IMR-90 (cell line): ENCODE data around the gene LCNL1. TPM values are rescaled to one million over a fixed set of nuclear protein-coding genes. Genes with fewer than 3 reads are reported as not detected.
A peak's percentile ranks its signal among the peaks of the same experiment; 100 is the strongest.

Source experiments
- ATAC-seq: fragments of 200-7000 bp; cut with Tn5 transposase; 2 replicates; pipeline ENCODE4 v1.9.1; 2020; ENCODE audit warnings: low read depth, mild to moderate bottlenecking, moderate library complexity
- BruUV-seq: library from RNA; stranded (reverse); fragments of 400-500 nt; replicated peaks from 2 replicates; lab custom pipeline; 2021; lab: Mats Ljungman, UMichigan
- CTCF ChIA-PET: fragments of 300-600 bp; formaldehyde crosslinking; extraction: SDS; loops from one replicate; lab custom pipeline; 2021; ENCODE audit warnings: antibody characterized with exemption; lab: Yijun Ruan, JAX
- POLR2A ChIA-PET: fragments of 300-600 bp; sonication (Branson Sonifier 250); formaldehyde crosslinking; loops from one replicate; lab custom pipeline; 2022; ENCODE audit warnings: antibody characterized with exemption; ENCODE audit not compliant: unreplicated experiment; lab: Charles Lee
- DNase-seq: peaks from one replicate; pipeline ENCODE4 v3.0.0; 2013
- H2AFZ ChIP-seq: replicated peaks from 2 replicates; pipeline ENCODE3; 2013; ENCODE audit warnings: low read length, mild to moderate bottlenecking; ENCODE audit not compliant: poor library complexity
- H2AK5ac ChIP-seq: 2 replicates; pipeline ENCODE4 v1.6.1; 2013; ENCODE audit warnings: low read depth, low read length, inconsistent platforms
- H2AK9ac ChIP-seq: replicated peaks from 2 replicates; pipeline ENCODE3; 2013; ENCODE audit warnings: mild to moderate bottlenecking, low read depth, low read length, moderate library complexity; ENCODE audit not compliant: poor library complexity
- H2BK120ac ChIP-seq: 2 replicates; pipeline ENCODE4 v1.6.1; 2013; ENCODE audit warnings: low read depth, low read length, inconsistent platforms
- H2BK15ac ChIP-seq: 3 replicates; pipeline ENCODE4 v1.6.1; 2013; ENCODE audit warnings: low read depth, low read length, inconsistent platforms
- H2BK20ac ChIP-seq: 2 replicates; pipeline ENCODE4 v1.6.1; 2013; ENCODE audit warnings: low read depth, mild to moderate bottlenecking, inconsistent platforms, low read length, moderate library complexity
- H2BK5ac ChIP-seq: 2 replicates; pipeline ENCODE4 v1.6.1; 2013; ENCODE audit warnings: mild to moderate bottlenecking, low read depth, low read length, inconsistent platforms; ENCODE audit not compliant: poor library complexity, severe bottlenecking
- H3K14ac ChIP-seq: replicated peaks from 2 replicates; pipeline ENCODE4 v1.6.1; 2013; ENCODE audit warnings: low read depth, low read length, inconsistent platforms
- H3K18ac ChIP-seq: 2 replicates; pipeline ENCODE4 v1.6.1; 2013; ENCODE audit warnings: low read depth, low read length, control low read depth
- H3K23ac ChIP-seq: 2 replicates; pipeline ENCODE4 v1.6.1; 2013; ENCODE audit warnings: low read depth, low read length, inconsistent platforms
- H3K27ac ChIP-seq: 2 replicates; pipeline ENCODE4 v1.5.1; 2013; ENCODE audit warnings: mild to moderate bottlenecking, control low read depth, low read length; ENCODE audit not compliant: insufficient read depth
- H3K27me3 ChIP-seq: 2 replicates; pipeline ENCODE4 v1.6.1; 2013; ENCODE audit warnings: low read length; ENCODE audit not compliant: control insufficient read depth, insufficient read depth
- H3K36me3 ChIP-seq: 2 replicates; pipeline ENCODE4 v1.6.1; 2013; ENCODE audit warnings: low read length, mixed read lengths; ENCODE audit not compliant: control insufficient read depth, insufficient read depth
- H3K4ac ChIP-seq: 2 replicates; pipeline ENCODE4 v1.6.1; 2013; ENCODE audit warnings: low read depth, low read length, inconsistent platforms
- H3K4me1 ChIP-seq: 2 replicates; pipeline ENCODE4 v1.6.1; 2013; ENCODE audit warnings: low read length, mixed read lengths; ENCODE audit not compliant: control insufficient read depth, insufficient read depth
- H3K4me2 ChIP-seq: 2 replicates; pipeline ENCODE4 v1.6.1; 2013; ENCODE audit warnings: low read depth, mild to moderate bottlenecking, control low read depth, low read length, moderate library complexity
- H3K4me3 ChIP-seq: 2 replicates; pipeline ENCODE4 v1.5.1; 2013; ENCODE audit warnings: low read depth, mild to moderate bottlenecking, control low read depth, low read length, moderate library complexity; ENCODE audit not compliant: insufficient read depth
- H3K56ac ChIP-seq: 2 replicates; pipeline ENCODE4 v1.6.1; 2013; ENCODE audit warnings: low read length, inconsistent platforms; ENCODE audit not compliant: insufficient read depth; ENCODE audit errors: extremely low read depth
- H3K79me1 ChIP-seq, 2 experiments: 2 replicates each; pipeline ENCODE4 v1.6.1; 2013; ENCODE audit warnings: low read length in 2 of 2, inconsistent platforms in 1 of 2, low read depth in 1 of 2
- H3K9ac ChIP-seq: 2 replicates; pipeline ENCODE4 v1.6.1; 2013; ENCODE audit warnings: low read depth, low read length, control low read depth
- H3K9me1 ChIP-seq: 2 replicates; pipeline ENCODE4 v1.6.1; 2013; ENCODE audit warnings: low read length, inconsistent platforms; ENCODE audit not compliant: insufficient read depth
- H3K9me3 ChIP-seq: 2 replicates; pipeline ENCODE4 v1.6.1; 2013; ENCODE audit warnings: low read length; ENCODE audit not compliant: control insufficient read depth, insufficient read depth
- H4K20me1 ChIP-seq: 2 replicates; pipeline ENCODE4 v1.6.1; 2013; ENCODE audit warnings: low read length, inconsistent platforms; ENCODE audit not compliant: insufficient read depth
- H4K5ac ChIP-seq: 2 replicates; pipeline ENCODE4 v1.6.1; 2013; ENCODE audit warnings: mild to moderate bottlenecking, low read depth, low read length, control low read depth
- H4K8ac ChIP-seq, 2 experiments: 2 replicates each; pipeline ENCODE4 v1.6.1; 2013; ENCODE audit warnings: low read depth in 2 of 2, low read length in 2 of 2, control low read depth in 1 of 2, inconsistent platforms in 1 of 2
- H4K91ac ChIP-seq: 2 replicates; pipeline ENCODE4 v1.6.1; 2013; ENCODE audit warnings: low read depth, low read length, inconsistent platforms; ENCODE audit not compliant: insufficient read depth
- MAZ ChIP-seq: IDR thresholded peaks from 2 replicates; pipeline ENCODE4 v1.6.1; 2012; ENCODE audit warnings: low read depth, mild to moderate bottlenecking, low read length, improper control_type of control experiment, moderate library complexity, borderline replicate concordance
- MXI1 ChIP-seq: IDR thresholded peaks from 2 replicates; pipeline ENCODE4 v1.6.1; 2012; ENCODE audit warnings: low read depth, mild to moderate bottlenecking, low read length, moderate library complexity, borderline replicate concordance
- NFE2L2 ChIP-seq: fragments of 150-350 bp; IDR thresholded peaks from 2 replicates; pipeline ENCODE4 v1.6.1; 2016; ENCODE audit warnings: low read depth, mild to moderate bottlenecking, low read length
- SMC3 ChIP-seq: fragments of 150-350 bp; IDR thresholded peaks from 2 replicates; pipeline ENCODE4 v1.6.1; 2016; ENCODE audit warnings: low read depth, mild to moderate bottlenecking, antibody characterized with exemption, low read length, moderate library complexity
- WGBS, 2 experiments: methylation state at CpG; one replicate each; pipeline versions ENCODE4 v1.1.5 to v1.1.7; 2013; ENCODE audit warnings: missing lambda C conversion rate in 2 of 2; ENCODE audit not compliant: insufficient read length in 1 of 2; ENCODE audit errors: extremely low coverage in 2 of 2; 5-methylcytosine and 5-hydroxymethylcytosine counted together
- dilution Hi-C: fragments of 300-500 bp; cut with HindIII; formaldehyde crosslinking; loops from one replicate; pipeline ENCODE4 v1.14.3; 2018; ENCODE audit warnings: low sequenced_read_pairs; ENCODE audit not compliant: unreplicated experiment
- in situ Hi-C: fragments of 300-500 bp; cut with MboI; formaldehyde crosslinking; loops from 3 replicates; pipeline ENCODE4 v1.14.3; 2019; ENCODE audit warnings: low sequenced_read_pairs, inconsistent platforms, mixed read lengths
- intact Hi-C: fragments of 100-400 bp; cut with micrococcal nuclease; formaldehyde crosslinking; loops from 2 replicates; pipeline ENCODE4 v1.10.0; 2022
- polyA plus RNA-seq, 3 experiments: library from polyadenylated mRNA; depleted of rRNA; stranded (reverse); fragments of >200 nt; gene quantifications; 2 replicates each; pipeline ENCODE4 v1.2.3, GENCODE V29; 2012; ENCODE audit warnings: low replicate concordance in 1 of 3
- total RNA-seq: library from RNA; depleted of rRNA; stranded (reverse); fragments of >200 nt; gene quantifications from 2 replicates; pipeline ENCODE4 v1.2.3, GENCODE V29; 2012

Gene LCNL1
- total and polyA plus RNA-seq, 2 of the 4 experiments (the other 2 are of a cell fraction) = 0.15 TPM; not detected in 1

- Histone ChIP-seq H3K18ac (no peak within 1 kb of the TSS), H3K4me2 (peak within 1 kb of the TSS; percentile 67), H3K23ac (peak within 1 kb of the TSS; percentile 7), H3K27ac (peak within 1 kb of the TSS; percentile 67; the same call in 1 of the 2 replicates), H3K27me3 (peaks cover 15% of the 10 kb centered on the region), H4K20me1 (no peaks in the 10 kb centered on the region; the same call in 1 of the 2 replicates), H2AK5ac (peak within 1 kb of the TSS; percentile 93), H3K56ac (no peak within 1 kb of the TSS), H3K9me3 (peaks cover 6% of the 10 kb centered on the region), H3K4me1 (peaks cover 18% of the 10 kb centered on the region), H3K36me3 (peaks cover 5% of the 10 kb centered on the region; the same call in 1 of the 2 replicates), H3K9me1 (peaks cover 3% of the 10 kb centered on the region; the same call in 1 of the 2 replicates), H3K9ac (peak within 1 kb of the TSS; percentile 46), H2BK5ac (peak within 1 kb of the TSS; percentile 28), H4K5ac (peak within 1 kb of the TSS; percentile 82), H3K4me3 (peak within 1 kb of the TSS; percentile 58), H2AFZ (peak within 1 kb of the TSS; percentile 93), H3K79me1 (peaks cover 6 to 16% of the 10 kb centered on the region in 2 experiments; a peak in 3 of 4 replicates), H4K8ac (peak within 1 kb of the TSS; percentile 56 to 88; a peak in 3 of 4 replicates), H2AK9ac (peak within 1 kb of the TSS; percentile 95), H4K91ac (peak within 1 kb of the TSS; percentile 26; the same call in 1 of the 2 replicates), H2BK15ac (no peak within 1 kb of the TSS), H2BK120ac (0 out of 2 replicates have a peak within 1 kb of the TSS, but pooled peaks have one; percentile 30), H2BK20ac (no peak within 1 kb of the TSS), H3K4ac (peak within 1 kb of the TSS; percentile 77), H3K14ac (peak within 1 kb of the TSS; percentile 66)
- dilution Hi-C loops = no loop called here
- ChIA-PET POLR2A (no interaction called here), CTCF (interaction anchor here (1.6 kb wide), 1 partner anchor 37 kb away, joined by 7 read pairs; no protein-coding TSS in a partner anchor)
- 0% methylated on average over 10 of the region's 92 CpGs; no CpG with 5 or more reads in 1 of the 2 experiments for WGBS, 2 experiments
- peak; percentile 99 for ATAC-seq
- TSS peak; percentile 66 for BruUV-seq
- DNase-seq = peak; percentile 82
- in situ Hi-C loops = no loop called here
- intact Hi-C loops = no loop called here
- TF ChIP-seq NFE2L2 = no peak
- TF ChIP-seq SMC3 = no peak
- TF ChIP-seq MXI1 = peak; percentile 72; the same call in 1 of the 2 replicates
- TF ChIP-seq MAZ = peak; percentile 51; the same call in 1 of the 2 replicates
Measured at GRCh38 chr9:136991993-136992818, 9.4 kb downstream of the LCNL1 start, which contains the start of gene PAXX. Gene PAXX, plus strand, starts transcription at chr9:136992422. Its CDS starts 22 bp downstream, at chr9:136992444.
